RWPE2 (cell line): ENCODE data around the gene PKIG.
"Not testable (repeated sequence)": the region's sequence is repeated elsewhere in the genome, so short reads cannot be mapped to it uniquely, and the experiment has no call there.

Source experiments
- ATAC-seq: fragments of 200-7000 bp; cut with Tn5 transposase; 3 replicates; pipeline ENCODE4 v1.9.1; 2021; ENCODE audit warnings: low read depth
- DNase-seq: peaks from one replicate; pipeline ENCODE4 v3.0.0-alpha.2; 2020; ENCODE audit warnings: low spot score
- H3K27ac ChIP-seq: fragments of 450-650 bp; 2 replicates; pipeline ENCODE4 v1.5.1; 2017; ENCODE audit warnings: mild to moderate bottlenecking; ENCODE audit not compliant: poor library complexity, severe bottlenecking
- H3K27me3 ChIP-seq: fragments of 250-450 bp; sonication (Bioruptor Pico); 2 replicates; pipeline ENCODE4 v1.5.1; 2021; ENCODE audit warnings: mild to moderate bottlenecking, moderate library complexity; ENCODE audit not compliant: insufficient read depth, poor library complexity, severe bottlenecking
- H3K36me3 ChIP-seq: fragments of 250-450 bp; sonication (Bioruptor Pico); 2 replicates; pipeline ENCODE4 v1.5.1; 2020; ENCODE audit warnings: low read depth, mild to moderate bottlenecking, moderate library complexity
- H3K4me1 ChIP-seq: fragments of 250-450 bp; sonication (Bioruptor Pico); 2 replicates; pipeline ENCODE4 v1.5.1; 2021; ENCODE audit warnings: mild to moderate bottlenecking, moderate library complexity; ENCODE audit not compliant: insufficient read depth, poor library complexity, severe bottlenecking
- H3K4me3 ChIP-seq: fragments of 250-450 bp; sonication (Bioruptor Pico); 2 replicates; pipeline ENCODE4 v1.5.1; 2021; ENCODE audit warnings: mild to moderate bottlenecking, moderate library complexity; ENCODE audit not compliant: severe bottlenecking
- H3K9me3 ChIP-seq: fragments of 250-450 bp; sonication (Bioruptor Pico); 2 replicates; pipeline ENCODE4 v1.5.1; 2021; ENCODE audit warnings: mild to moderate bottlenecking, moderate library complexity; ENCODE audit not compliant: severe bottlenecking
- TF ChIP-seq, protein P1 (sequence below): fragments of 450-650 bp; IDR thresholded peaks from one replicate; pipeline ENCODE4 v1.5.1; 2017; ENCODE audit warnings: mild to moderate bottlenecking, moderate library complexity; ENCODE audit not compliant: poor library complexity, severe bottlenecking

The PKIG gene

DNA sequence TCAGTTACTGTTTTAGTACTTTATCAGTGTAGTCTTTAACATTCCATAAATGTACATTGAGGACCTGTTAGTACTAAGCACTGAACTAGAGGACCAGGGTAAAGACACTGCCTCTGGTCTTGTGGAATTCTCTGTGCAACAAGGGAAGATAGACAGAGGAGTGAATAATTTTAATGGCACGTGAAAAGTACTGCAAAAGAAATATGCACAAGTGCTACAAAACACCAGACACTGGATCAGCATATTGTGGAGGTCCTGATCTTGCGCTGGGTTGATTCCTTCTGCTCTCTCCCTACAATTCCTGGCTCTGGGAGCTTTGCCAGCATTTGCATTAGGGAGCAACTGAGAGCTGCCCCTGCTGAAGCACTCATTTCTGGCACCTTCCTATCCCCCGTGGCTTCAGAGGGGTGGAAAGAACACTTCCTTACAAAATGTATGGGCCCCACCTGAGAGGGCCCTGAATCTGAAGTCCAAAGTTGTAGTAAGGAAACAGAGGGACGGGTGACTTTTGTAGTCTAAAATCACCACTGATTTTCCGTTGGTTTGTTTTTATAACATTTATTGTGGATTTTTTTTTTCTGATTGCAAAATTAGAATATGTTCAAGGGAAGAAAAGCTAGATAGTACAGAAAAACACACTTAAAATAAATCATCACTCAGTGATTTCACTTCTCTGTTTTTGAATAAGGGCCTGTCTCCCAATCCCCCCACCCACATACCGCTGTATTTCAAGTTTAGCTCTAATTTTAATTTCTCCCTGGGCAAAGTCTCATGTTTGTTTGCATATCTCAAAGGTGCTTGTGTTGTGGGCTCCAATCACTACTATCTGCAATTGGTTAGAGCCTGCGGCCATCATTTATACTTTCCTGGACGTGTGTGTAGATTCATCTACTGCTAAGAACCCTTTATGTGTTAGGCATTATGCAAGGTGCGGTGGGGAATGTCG, 4.9 kb downstream of the PKIG start:
- no peaks in the 10 kb centered on the region for H3K36me3 ChIP-seq
- ATAC-seq (no peak), DNase-seq (no peak)
- TF ChIP-seq, protein P1, sequence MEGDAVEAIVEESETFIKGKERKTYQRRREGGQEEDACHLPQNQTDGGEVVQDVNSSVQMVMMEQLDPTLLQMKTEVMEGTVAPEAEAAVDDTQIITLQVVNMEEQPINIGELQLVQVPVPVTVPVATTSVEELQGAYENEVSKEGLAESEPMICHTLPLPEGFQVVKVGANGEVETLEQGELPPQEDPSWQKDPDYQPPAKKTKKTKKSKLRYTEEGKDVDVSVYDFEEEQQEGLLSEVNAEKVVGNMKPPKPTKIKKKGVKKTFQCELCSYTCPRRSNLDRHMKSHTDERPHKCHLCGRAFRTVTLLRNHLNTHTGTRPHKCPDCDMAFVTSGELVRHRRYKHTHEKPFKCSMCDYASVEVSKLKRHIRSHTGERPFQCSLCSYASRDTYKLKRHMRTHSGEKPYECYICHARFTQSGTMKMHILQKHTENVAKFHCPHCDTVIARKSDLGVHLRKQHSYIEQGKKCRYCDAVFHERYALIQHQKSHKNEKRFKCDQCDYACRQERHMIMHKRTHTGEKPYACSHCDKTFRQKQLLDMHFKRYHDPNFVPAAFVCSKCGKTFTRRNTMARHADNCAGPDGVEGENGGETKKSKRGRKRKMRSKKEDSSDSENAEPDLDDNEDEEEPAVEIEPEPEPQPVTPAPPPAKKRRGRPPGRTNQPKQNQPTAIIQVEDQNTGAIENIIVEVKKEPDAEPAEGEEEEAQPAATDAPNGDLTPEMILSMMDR: no peak
- no peak overlapping the region for H3K4me3 ChIP-seq
- peaks cover under 1% of the 10 kb centered on the region for H3K4me1 ChIP-seq
- no peak overlapping the region for H3K27ac ChIP-seq
- no peaks in the 10 kb centered on the region for H3K27me3 ChIP-seq
- H3K9me3 ChIP-seq: no peaks in the 10 kb centered on the region

DNA sequence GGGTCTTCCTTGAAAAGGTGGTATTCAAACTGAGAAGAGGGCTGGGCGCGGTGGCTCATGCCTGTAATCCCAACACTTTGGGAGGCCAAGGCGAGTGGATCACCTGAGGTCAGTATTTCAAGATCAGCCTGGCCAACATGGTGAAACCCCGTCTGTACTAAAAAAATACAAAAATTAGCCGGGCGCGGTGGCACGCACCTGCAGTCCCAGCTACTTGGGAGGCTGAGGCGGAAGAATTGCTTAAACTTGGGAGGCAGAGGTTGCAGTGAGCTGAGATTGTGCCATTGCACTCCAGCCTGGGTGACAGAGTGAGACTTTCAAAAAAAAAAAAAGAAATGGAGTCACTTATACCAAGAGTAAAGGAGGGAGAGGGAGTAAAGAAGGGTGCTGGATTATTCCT, 5.9 kb downstream of the PKIG start:
- H3K27me3 ChIP-seq, H3K36me3 ChIP-seq, H3K9me3 ChIP-seq, H3K27ac ChIP-seq, ATAC-seq, H3K4me3 ChIP-seq, H3K4me1 ChIP-seq: not testable (repeated sequence)
- peak; percentile 62 for DNase-seq

DNA sequence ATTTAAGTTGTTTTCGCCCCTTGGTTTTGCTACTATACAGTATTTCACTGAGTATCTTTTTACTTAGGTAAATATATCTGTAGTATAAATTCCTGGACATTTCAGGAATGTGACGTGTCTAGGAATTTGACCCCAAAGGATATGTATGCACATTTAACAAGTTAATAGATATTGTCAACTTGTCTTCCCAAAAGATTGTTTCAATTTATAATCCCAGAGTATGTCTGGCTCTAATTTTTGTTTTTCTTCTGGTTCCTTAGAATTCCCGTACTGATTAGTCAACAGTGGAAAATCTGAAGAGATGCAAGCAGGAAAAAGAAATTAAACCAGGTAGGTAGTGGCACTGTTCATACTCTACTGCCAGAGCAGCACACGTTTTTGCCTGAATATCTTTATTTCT, 7.2 kb downstream of the PKIG start:
- no peak for DNase-seq
- Histone ChIP-seq H3K4me3 (no peak overlapping the region), H3K36me3 (no peaks in the 10 kb centered on the region), H3K27ac (no peak overlapping the region), H3K4me1 (no peaks in the 10 kb centered on the region), H3K27me3 (no peaks in the 10 kb centered on the region), H3K9me3 (no peaks in the 10 kb centered on the region)
- ATAC-seq: no peak
- TF ChIP-seq, protein P1: no peak

DNA sequence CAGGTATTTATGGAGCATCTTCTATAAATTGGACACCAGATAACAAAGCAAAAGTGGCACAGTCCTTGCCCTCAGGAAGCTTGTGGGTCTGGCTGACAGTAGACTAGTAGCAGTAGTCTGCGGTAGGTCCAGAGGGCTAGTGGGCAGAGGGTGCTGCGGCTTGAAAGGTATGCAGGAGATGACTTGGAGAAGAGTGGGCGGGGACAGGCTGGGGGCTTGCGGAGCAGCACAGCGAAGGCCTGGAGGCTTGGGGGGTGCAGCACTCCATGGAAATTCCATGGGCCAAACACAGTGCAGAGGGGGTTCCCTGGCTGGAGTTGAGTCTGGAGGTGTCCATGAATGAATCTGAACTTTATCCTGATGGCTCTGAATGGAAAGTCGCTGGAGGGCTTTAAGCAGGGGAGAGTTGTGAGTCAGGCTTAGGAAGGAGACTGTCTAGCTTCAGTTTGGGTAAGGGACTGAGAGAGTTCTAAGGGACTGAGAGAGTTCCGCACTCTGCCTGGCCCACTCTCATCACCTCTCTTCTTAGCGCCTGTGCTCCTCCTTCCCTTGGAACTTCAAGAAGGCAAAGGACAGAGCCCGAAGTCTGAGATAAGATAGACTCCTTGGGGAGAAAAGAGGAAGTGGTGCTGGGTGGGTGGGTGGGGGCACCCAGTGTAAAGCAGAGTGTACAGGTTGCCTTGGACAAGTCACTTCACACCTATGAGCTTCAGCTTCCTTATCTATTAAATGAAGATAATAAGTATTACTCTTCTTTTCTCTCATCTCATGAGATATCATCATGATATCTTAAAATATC, 8.8 kb downstream of the PKIG start:
- ATAC-seq (no peak), DNase-seq (peak; percentile 69)
- Histone ChIP-seq H3K36me3 (no peaks in the 10 kb centered on the region), H3K27ac (no peak overlapping the region), H3K27me3 (no peaks in the 10 kb centered on the region), H3K4me3 (no peak overlapping the region), H3K4me1 (no peaks in the 10 kb centered on the region), H3K9me3 (no peaks in the 10 kb centered on the region)
- TF ChIP-seq, protein P1: no peak

DNA sequence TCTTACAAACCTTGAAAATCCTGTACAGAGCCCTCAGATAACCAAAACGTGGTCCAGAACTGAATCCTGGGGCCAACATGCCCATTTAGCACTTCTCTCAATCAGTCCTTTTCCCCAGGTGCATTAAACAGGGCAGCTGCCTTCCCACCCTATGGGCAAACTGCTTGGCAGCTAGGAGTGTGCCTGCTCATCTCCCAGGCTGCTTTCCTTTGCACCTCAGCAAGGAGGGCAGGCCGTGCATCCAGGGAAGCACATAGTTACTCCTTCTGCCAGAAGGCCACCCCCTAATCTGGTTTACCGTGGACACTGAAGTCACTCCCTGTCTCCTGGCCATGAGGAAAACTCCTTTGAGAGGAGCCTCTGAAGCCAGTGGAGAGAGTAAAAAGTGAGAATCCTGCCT, 10.0 kb downstream of the PKIG start:
- Histone ChIP-seq H3K4me1 (no peaks in the 10 kb centered on the region), H3K27ac (no peak overlapping the region), H3K9me3 (no peaks in the 10 kb centered on the region), H3K36me3 (no peaks in the 10 kb centered on the region), H3K27me3 (no peaks in the 10 kb centered on the region), H3K4me3 (no peak overlapping the region)
- TF ChIP-seq, protein P1: no peak
- DNase-seq: peak; percentile 55
- ATAC-seq: no peak
